ENCODE results near the gene ACSL3.

DNA sequence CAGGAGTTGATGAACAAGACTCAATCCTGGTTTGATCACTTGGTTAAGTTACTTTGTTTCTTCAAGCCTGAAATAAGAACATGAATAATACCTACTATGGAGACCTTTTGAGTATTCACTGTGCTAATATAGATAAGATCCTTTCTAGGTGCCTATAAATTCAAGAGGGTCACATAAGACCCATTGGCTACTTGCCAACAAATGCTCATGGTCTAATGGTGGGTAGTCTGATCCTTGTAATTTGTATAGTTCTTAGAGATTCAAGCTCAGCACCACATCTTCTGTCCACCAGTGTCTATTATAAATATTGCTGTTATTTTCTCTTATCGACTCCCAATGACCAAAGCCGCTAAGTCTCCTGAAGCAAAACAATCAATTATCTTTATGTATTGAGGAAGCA is 27.4 kb upstream of the ACSL3 start:
- TF ChIP-seq POLR2AphosphoS5 (IDR thresholded peaks at IDR 0.05) (no peak), POLR2A (IDR thresholded peaks at IDR 0.05) (no peak), EP300 (IDR thresholded peaks at IDR 0.05; ENCODE audit: low read depth) (no peak), CTCF (IDR thresholded peaks at IDR 0.05) (no peak)

Data from transverse colon (tissue), 4 donors.